Adipocyte (in vitro differentiated cells): Measurements from ENCODE around the gene CIDEB.

Experiments used
- DNase-seq: peaks from one replicate; pipeline ENCODE4 v3.0.0-alpha.2; 2015; ENCODE audit warnings: low read depth
- H3K27me3 ChIP-seq: replicated peaks from 2 replicates; pipeline ENCODE4 v1.7.0; 2013; ENCODE audit warnings: mild to moderate bottlenecking, low read length, moderate library complexity; ENCODE audit not compliant: control insufficient read depth, insufficient read depth
- H3K36me3 ChIP-seq: 2 replicates; pipeline ENCODE4 v1.7.0; 2013; ENCODE audit warnings: low read length, mild to moderate bottlenecking, moderate library complexity; ENCODE audit not compliant: control insufficient read depth, insufficient read depth, severe bottlenecking
- H3K4me1 ChIP-seq: 2 replicates; pipeline ENCODE4 v1.7.0; 2013; ENCODE audit warnings: mild to moderate bottlenecking, low read length, moderate library complexity; ENCODE audit not compliant: control insufficient read depth, insufficient read depth
- H3K4me3 ChIP-seq: 2 replicates; pipeline ENCODE4 v1.7.0; 2013; ENCODE audit warnings: mild to moderate bottlenecking, low read length, moderate library complexity
- H3K9ac ChIP-seq: 2 replicates; pipeline ENCODE4 v1.7.0; 2013; ENCODE audit warnings: mild to moderate bottlenecking, low read length, moderate library complexity
- H3K9me3 ChIP-seq: 2 replicates; pipeline ENCODE4 v1.7.0; 2013; ENCODE audit warnings: mild to moderate bottlenecking, low read length, moderate library complexity; ENCODE audit not compliant: control insufficient read depth

Gene CIDEB

DNA sequence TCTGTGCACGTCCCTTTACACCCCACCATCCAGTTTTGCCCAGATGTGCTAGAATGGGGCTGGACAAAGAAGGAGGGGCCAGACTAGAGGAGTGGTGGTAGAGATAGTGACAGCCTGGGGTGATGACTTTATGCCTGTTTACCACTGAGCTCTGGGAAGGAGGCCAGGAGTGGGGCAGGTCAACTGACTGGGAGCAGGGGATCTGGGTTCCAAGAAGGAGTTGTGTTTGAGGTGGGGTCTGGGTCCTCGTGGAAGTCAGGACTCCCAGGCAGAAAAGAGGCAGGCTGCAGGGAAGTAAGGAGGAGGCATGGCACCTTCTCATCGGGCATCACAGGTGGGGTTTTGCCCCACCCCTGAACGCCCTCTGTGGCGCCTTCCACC lies 2.5 kb upstream of the CIDEB start:
- Histone ChIP-seq H3K9ac (peak overlapping the region; percentile 54), H3K36me3 (peaks cover 19% of the 10 kb centered on the region), H3K4me1 (peaks cover 22% of the 10 kb centered on the region), H3K4me3 (peak overlapping the region; percentile 68), H3K27me3 (no peaks in the 10 kb centered on the region), H3K9me3 (no peaks in the 10 kb centered on the region)
- DNase-seq = no peak

DNA sequence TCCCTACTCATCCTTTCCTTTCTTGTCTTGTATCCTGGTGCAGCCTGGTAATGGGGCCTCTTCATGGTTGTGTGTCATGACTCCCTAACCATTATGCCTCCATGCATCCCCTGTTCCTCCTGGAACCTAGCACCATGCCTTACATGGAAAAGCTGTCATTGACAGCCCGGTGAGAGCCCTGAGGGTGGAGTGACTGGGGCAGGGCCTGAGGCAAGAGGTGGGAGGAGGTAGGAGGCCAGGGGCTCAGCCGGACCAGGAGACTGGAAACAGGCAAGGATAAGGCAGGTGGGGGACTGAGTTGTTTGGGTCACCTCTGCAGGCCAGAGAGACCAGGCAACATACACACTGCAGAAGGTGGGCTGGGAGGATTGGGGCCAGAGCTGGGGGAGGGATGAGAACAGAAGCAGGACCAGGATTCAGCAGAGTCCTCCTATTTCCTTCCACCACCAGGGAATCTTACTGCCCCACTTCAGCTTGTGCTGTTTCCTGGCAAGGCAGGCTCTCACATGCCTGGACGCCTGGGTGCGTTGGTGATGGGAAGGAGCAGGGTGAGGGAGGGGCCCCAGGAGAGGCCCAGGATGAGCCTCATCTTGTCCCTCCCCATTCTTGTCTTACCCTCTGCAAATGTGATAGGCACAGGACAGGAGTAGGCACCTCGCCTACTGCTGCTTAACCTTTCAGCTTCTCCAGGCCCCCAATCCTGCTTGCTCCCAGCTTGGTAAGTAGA lies 1.9 kb upstream of the CIDEB start, which contains the start of gene LTB4R2:
Gene LTB4R2 (plus strand): TSS at position 603 of the 727 bp plus-strand sequence. CDS start 525 bp downstream, outside the sequence.
- peaks cover 24% of the 10 kb centered on the region for H3K36me3 ChIP-seq
- H3K9ac ChIP-seq = peak within 1 kb of the TSS; percentile 54
- H3K4me1 ChIP-seq = peaks cover 22% of the 10 kb centered on the region
- no peaks in the 10 kb centered on the region for H3K27me3 ChIP-seq
- no peaks in the 10 kb centered on the region for H3K9me3 ChIP-seq
- no peak for DNase-seq
- H3K4me3 ChIP-seq = peak within 1 kb of the TSS; percentile 68

DNA sequence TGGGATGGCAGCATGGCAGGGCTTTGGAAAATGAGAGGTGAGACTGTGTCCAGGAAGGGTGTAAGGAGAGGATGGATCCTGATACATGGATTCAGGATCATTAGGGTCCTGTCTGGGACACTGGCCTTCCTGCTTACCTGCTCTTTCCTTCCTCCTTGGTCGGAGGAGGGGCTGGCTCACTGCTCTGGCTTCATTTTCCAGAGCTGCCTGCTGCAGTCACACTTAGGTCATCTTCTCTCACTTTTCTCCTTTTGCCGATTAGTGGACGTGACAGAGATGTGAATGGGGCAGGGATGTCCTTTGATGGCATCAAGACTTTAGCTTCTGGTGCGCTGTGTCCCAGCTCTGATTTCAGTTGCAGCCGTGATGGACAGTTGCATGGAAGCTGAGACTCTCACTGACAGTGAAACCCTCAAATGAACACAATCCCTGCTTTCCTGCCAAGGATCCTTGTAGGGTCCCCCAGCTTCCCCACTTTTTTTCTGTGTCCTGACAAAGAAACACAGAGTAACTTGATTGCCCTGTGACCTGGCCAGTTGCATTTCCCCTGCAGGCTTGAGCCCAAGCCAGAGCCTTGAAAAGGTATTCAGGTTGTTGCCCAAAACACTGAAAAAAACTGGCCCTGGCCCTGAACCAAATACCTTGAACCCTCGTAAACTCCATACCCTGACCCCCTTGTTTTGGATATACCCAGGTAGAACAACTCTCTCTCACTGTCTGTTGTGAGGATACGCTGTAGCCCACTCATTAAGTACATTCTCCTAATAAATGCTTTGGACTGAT lies 756 bp upstream of the CIDEB start:
- Histone ChIP-seq H3K27me3 (no peaks in the 10 kb centered on the region), H3K9me3 (no peaks in the 10 kb centered on the region), H3K4me3 (no peak overlapping the region), H3K4me1 (peaks cover 22% of the 10 kb centered on the region), H3K36me3 (peaks cover 36% of the 10 kb centered on the region), H3K9ac (no peak overlapping the region)
- no peak for DNase-seq

DNA sequence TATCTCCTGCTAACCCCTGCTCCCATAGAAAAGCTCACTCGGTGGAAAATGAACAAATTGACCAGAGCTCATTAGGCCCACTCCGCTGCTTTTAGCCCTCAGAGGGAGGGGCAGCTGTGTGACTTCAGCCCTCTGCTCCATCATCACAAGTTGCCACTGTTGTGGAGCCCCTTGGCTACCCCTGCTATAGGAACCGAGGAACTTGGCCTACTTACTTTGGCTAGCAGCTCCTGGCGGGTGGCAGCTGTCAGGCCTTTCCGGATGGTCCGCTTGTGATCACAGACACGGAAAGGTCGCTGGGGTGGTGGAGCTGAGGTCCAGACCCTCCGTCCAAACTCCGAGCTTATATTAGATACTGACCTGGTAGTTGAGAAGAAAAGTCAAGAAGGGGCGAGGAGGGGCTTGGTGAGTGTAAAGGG lies 612 bp downstream of the CIDEB start:
- Histone ChIP-seq H3K9ac (no peak overlapping the region), H3K4me3 (no peak overlapping the region), H3K9me3 (no peaks in the 10 kb centered on the region), H3K4me1 (peaks cover 22% of the 10 kb centered on the region), H3K27me3 (no peaks in the 10 kb centered on the region), H3K36me3 (peaks cover 49% of the 10 kb centered on the region)
- DNase-seq = no peak

DNA sequence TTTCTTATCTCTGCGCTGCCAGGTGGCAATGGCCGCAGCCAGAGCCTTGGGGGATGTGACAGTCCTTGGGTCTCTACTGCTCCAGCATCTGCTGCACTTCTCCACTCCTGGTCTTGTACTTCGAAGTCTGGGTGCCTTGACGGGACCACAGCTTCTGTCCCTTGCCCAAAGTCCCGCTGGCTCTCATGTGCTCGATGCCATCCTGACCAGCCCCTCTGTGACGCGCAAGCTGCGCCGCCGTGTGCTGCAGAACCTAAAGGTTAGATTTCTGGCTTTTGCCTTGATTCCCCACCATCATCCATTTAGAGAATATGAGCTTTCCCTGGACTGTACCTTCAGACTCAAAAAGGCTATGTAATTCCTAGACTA lies 3.8 kb downstream of the CIDEB start:
- H3K4me1 ChIP-seq = peaks cover 19% of the 10 kb centered on the region
- no peak overlapping the region for H3K4me3 ChIP-seq
- no peaks in the 10 kb centered on the region for H3K9me3 ChIP-seq
- peaks cover 56% of the 10 kb centered on the region for H3K36me3 ChIP-seq
- no peak for DNase-seq
- no peak overlapping the region for H3K9ac ChIP-seq
- H3K27me3 ChIP-seq = no peaks in the 10 kb centered on the region

DNA sequence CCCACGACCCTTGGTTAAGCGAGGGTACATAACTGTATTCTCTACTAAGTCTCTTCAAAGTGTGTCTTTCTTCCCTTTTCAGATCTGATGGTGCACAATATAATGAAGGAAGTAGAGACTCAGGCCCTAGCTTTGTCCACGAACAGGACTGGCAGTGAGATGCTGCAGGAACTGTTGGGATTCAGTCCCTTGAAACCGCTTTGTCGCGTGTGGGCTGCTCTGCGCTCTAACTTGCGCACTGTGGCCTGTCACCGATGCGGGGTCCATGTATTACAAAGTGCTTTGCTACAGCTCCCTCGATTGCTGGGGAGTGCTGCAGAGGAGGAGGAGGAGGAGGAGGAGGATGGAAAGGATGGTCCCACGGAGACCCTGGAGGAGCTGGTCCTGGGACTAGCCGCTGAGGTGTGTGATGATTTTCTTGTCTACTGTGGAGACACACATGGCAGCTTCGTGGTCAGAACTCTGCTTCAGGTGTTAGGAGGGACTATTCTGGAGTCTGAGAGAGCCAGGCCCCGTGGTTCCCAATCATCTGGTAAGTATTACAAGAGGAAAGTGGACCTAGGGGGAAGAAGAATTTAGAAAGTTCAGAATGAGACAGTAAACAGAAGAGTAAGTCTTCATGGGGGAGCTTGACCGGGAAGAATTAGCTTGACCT lies 7.3 kb downstream of the CIDEB start:
- peak overlapping the region; percentile 96 for H3K9ac ChIP-seq
- peaks cover 49% of the 10 kb centered on the region for H3K36me3 ChIP-seq
- peaks cover 23% of the 10 kb centered on the region for H3K4me1 ChIP-seq
- DNase-seq = no peak
- no peaks in the 10 kb centered on the region for H3K9me3 ChIP-seq
- H3K27me3 ChIP-seq = no peaks in the 10 kb centered on the region
- H3K4me3 ChIP-seq = peak overlapping the region; percentile 96

DNA sequence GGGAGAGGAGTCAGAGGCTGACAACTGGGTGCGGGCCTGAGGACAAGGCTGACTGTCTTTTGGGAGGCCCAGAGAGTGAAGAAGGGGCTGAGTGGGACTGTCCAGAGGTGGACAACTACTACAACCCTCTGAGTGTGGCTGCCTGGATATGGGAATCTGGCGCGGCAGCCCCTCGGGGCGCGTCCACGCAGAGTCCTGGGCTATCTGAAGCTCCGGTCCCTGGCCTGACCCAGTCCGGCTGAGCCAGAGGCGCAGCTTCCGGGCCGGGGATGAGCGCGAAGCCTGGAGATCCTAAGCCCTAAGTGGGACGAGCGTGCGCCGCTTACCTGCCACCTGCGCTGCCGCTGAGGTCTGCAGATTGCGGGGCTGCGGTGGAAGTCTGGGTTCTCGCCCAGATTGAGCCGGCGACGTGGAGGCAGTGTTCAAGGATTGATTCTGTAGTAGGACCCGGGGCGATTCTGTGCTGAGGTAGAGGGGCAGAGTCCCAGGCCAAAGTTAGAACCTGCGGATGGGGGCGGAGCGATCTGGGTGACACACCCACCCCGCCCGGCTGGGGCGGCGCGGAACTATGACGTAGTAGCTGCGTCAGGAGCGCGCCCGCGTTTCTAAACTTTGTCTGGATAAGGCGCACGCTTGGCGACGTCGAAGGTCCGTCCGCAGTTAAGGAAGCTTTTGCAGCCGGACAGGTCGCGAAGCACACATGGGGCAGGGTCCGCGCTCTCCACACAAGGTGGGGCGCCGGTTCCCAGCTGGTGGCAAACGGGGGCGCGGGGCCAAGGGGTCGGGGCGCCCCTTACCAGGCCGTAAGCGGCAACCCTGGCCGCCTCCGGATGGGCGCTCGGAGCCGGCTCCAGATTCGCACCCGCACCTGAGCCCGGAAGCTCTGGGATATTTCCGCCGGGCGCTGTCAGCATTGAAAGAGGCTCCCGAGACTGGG lies 8.3 kb downstream of the CIDEB start, which contains the start of the genes DHRS1 and NOP9:
Gene DHRS1 (minus strand): TSS at position 526 of the 937 bp plus-strand sequence. CDS start 674 bp downstream, outside the sequence.
Gene NOP9 (plus strand): TSS at position 596 of the 937 bp plus-strand sequence. CDS start 105 bp downstream, at position 701.
- Histone ChIP-seq H3K36me3 (peaks cover 48% of the 10 kb centered on the region), H3K4me1 (peaks cover 23% of the 10 kb centered on the region), H3K9ac (peak within 1 kb of the TSS; percentile 96), H3K27me3 (no peaks in the 10 kb centered on the region), H3K9me3 (no peaks in the 10 kb centered on the region), H3K4me3 (peak within 1 kb of the TSS; percentile 96)
- DNase-seq = peak; percentile 96

DNA sequence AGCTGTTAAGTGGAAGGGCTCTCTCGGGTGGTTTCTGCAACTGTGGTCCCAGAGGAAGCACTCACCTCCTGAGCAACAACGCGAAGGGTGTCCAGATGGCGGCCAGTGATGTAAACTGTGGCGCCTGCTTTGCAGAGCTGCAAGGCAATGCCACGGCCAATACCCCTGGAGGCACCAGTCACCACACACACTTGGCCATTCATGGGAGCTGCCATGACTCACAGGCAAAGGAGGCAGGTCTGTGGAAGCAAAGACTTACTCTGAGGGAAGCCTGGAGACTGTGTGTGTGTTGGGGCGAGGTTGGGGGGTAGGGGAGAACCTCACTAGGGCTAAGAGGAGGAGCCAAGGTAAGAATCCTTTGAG lies 8.9 kb downstream of the CIDEB start:
- peaks cover 23% of the 10 kb centered on the region for H3K4me1 ChIP-seq
- H3K9me3 ChIP-seq = no peaks in the 10 kb centered on the region
- H3K27me3 ChIP-seq = no peaks in the 10 kb centered on the region
- H3K36me3 ChIP-seq = peaks cover 42% of the 10 kb centered on the region
- H3K4me3 ChIP-seq = peak overlapping the region; percentile 96
- peak; percentile 49 for DNase-seq
- peak overlapping the region; percentile 96 for H3K9ac ChIP-seq

DNA sequence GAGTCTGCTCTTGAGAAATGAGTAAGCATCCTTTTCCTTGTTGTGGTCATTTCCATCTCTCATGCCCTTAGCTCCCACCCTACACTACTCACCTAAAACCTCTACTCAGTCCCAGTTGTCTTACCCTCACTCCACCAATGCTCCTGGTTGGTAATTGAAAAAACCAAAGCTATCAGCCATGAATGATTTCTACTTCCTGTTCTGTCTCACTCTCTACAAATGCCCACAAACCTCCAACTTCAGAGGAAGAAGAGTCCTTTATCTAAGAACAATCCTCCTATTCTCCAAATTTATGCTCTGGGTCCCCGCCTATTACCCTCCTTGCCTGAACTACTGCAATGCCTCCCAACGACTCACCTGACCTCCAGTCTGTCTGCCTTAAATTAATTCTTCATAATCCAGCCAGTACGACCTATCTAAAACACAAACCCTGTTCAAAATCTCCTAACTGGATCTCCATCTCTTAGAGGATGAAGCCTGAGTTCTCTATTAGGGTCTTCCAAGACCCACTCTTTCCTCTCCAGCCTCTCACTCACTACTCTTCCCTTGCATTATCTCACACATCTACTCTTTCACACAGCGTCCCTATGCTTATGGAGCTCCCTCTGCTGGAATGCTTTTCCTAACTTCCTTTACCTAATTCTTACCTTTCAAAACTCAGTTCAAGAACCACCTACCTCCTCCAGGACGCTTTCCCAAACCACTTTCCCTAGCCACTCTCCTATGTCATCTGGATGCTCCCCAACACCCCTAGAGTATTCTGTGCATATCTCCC lies 10.4 kb downstream of the CIDEB start:
- Histone ChIP-seq H3K4me1 (peaks cover 23% of the 10 kb centered on the region), H3K36me3 (peaks cover 35% of the 10 kb centered on the region), H3K4me3 (no peak overlapping the region), H3K9me3 (no peaks in the 10 kb centered on the region), H3K9ac (no peak overlapping the region), H3K27me3 (no peaks in the 10 kb centered on the region)
- DNase-seq = peak; percentile 31
